SU-DHL-6 (cell line): ENCODE results near the gene UQCRC1.

Experiments
- CTCF ChIP-seq: fragments of 200-600 bp; sonication (generic); IDR thresholded peaks from one replicate; pipeline ENCODE4 v1.5.1; 2017; ENCODE audit warnings: antibody characterized with exemption, mild to moderate bottlenecking, low read length, moderate library complexity; ENCODE audit not compliant: insufficient read depth, poor library complexity, severe bottlenecking
- EZH2phosphoT487 ChIP-seq: fragments of 200-600 bp; sonication (generic), shearing (Covaris generic); conservative IDR thresholded peaks from 2 replicates; pipeline ENCODE4 v1.6.1; 2018; ENCODE audit warnings: mild to moderate bottlenecking, antibody characterized with exemption, low read length, moderate library complexity, mixed read lengths

DNA sequence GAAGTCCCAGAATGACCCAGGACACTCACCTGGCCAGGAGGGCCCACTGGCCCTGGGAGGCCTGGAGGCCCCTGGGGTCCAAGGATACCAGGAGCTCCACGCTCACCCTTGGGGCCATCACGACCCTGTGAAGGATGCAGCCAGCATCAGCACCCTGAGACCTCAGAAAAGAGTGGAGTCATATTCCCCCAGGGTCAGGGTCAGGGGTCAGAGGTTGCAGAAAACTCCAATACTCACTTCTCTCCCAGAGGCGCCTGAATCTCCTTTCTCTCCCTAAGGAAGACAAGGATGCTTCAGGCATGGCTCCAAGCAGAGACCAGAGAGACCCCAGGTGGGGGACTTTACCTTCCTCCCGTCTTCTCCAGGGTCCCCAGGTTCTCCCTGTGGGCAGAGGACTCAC, 32.8 kb downstream of the UQCRC1 start:
- TF ChIP-seq CTCF (no peak), EZH2phosphoT487 (no peak)
